ENCODE results near the gene DHPS.
"Not testable (repeated sequence)": the region's sequence is repeated elsewhere in the genome, so short reads cannot be mapped to it uniquely, and the experiment has no call there.

The DHPS gene

DNA sequence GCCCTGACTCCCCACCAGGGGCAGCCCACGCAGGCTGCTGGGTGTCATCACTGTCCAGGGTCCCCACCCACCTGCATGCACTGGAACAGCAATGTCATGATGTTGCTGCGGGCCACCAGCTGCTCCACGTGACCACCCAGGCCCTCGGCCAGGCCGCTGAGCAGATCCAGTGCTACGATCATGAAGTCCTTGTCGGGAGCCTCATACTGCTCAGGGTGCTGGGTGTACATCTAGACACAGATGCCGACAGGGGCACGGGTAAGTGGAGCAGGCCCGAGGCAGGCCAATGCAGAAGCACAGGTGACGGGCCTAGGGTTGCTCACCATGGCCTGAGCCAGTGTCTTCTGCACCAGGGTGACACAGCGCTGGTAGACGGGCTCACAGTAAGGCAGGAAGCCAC is 23.5 kb upstream of the DHPS start:
- no peak for DNase-seq

DNA sequence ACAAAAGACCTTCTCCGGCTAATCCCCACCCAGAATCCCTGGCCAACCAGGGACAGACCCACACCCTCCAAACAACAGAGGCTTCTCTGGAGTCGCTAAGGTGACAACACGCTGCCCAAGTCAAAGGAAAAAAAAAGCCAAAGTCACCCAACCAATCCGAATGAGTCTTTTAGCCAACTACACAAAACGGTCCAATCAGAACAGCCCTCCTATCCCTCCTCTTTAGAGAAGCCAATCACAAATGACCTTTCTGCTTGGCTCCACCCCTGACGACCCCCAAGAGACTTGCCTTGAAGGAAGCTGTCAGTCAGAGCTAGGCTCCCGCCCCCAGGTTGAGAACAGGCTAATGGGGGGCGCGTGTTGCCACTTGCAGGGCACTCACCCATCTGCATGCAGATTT is 21.4 kb upstream of the DHPS start:
- DNase-seq = no peak

DNA sequence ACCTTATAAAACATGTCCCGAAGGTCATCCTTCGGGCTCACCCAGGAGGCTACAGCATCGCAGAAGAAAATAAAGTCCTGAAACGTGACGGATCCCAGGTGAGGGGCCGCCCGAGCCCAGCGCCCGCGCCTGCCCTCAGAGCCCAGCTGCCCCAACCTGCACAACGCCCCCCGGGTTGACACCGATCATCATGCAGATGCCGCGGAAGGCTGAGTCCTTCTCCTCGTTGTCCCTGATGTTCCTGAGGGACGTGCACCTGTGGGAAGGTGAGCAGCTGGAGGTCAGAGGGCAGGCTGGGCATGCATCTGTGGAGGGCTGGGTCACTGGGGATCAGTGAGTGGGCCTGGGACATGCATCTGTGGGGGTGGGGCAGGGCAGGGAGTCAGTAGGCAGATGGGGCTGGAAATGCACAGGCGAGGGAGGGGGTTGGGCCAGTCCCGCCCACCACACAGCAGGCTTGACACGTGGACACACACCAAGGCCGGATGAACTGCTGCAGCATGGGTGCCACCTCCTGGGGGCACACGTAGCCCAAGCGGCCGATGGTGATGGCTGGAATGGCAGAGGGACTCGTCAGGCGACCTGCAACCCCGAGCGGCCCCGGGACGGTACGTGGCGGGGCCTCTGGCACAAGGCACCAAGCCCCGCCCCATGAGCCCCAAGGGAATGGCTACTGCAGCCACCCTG is 20.1 kb upstream of the DHPS start:
- no peak for DNase-seq

DNA sequence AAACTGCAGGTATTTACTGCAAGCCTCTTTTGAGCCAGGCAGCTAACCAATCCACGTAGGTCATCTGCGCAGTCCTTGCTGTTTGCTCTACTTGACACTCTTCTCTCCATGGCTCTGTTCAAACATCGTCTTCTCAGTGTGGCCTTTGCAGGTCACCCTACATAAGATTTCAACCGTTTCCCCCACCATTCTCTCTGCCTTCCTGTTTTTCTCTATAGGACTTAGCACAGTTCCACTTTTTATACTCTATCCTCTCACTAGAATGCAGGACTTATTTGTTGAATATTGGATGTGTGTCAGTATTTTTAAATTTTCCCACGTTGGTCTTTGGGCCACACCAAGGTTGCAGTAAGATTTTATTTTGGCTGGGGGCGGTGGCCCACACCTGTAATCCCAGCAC is 16.5 kb upstream of the DHPS start:
- DNase-seq = no peak

DNA sequence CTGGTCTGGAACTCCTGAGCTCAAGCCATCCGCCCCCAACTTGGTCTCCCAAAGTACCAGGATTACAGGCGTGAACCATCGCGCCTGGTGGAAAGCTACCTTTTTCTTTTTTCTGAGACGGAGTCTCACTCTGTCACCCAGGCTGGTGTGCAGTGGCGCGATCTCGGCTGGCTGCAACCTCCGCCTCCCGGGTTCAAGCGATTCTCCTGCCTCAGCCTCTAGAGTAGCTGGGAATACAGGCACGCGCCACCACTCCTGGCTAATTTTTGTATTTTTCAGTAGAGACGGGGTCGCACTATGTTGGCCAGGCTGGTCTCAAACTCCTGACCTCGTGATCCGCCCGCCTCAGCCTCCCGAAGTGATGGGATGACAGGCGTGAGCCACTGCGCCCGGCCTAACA is 15.7 kb upstream of the DHPS start:
- not testable (repeated sequence) for DNase-seq

DNA sequence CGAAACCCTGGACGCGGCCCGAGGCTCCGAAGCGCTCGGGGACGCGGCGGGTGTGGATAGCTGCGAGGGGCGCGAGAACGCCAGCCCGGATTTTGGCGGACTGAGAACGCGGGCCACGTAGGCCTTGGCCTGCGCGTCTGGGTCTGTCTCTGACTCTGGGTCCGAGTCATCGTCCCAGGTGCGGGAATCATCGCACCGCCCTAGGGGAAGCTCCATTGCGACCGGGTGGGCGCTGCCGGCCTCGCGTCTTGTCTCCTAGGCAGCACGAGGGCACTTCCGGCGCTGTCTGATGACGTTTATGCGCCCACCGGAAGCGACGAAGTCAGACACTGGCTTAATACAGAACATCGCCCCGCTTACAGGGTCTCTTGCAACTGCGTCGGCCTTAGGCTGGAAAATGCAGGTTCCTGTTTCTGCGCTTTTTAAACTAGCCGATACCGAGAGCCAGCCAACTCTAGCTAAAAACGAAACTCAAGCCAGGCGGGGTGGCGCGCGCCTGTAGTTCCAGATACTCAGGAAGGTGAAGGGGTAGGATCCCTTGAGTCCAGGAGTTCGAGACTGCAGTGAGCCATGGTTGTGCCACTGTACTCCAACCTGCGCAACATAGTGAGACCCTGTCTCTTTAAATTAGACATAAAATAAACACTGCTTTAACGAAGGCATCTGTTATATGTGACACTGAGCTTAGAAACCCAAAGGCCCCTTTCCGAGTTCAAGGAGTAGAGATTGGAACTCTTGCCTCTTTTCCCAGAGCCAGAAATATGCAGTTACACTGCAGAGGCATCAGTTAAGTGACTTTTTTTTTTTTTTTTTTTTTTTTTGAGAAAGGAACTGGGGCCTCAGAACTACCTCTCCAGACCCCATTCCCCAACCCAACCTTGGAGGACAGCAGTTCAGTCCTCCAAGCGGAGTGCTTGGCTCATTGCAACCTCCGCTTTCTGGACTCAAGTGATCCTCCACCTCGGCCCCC is 15.0 kb upstream of the DHPS start, which contains the start of gene FBXW9:
TSS of gene FBXW9 (minus strand) at position 266 of the 970 bp plus-strand sequence. CDS start at position 216, 50 bp downstream.
- peak; percentile 46 to 95 (median 89) for DNase-seq

DNA sequence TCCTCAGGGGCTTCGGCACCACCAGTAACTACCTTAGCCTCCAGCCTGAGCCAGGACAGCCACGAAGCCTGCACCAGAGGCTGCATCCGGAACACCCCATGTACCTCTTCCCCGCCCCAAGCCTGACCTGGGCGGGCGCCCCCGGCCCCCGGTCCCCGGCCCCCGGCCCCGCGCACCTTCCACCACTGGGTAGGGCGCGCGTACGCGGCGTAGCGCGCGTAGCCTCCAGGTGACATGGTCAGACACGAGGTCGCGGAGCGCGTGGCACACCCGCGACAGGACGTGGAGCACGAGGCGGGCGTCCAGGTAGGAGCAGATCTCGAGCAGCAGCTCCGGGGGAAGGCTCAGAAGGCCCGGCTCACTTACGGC is 14.3 kb upstream of the DHPS start:
- no peak for DNase-seq

DNA sequence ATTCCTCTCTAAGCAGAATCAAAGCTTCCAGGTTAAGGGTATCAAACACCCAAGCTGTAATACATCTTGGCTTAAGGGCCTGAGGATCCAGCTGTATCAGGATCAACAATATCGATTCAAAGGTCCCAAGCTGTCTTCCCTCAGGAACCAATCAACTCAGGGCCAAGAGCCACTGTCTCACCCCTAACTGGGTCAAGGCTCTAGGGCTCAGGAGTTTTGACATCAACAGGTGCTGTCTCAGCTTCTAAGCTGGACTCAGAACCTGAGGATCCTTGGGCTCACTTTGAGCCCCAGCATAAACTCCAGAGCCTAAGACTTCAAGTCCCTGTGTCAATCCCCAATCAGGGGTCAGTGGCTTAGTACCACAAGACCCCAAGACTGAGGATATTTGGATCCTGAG is 13.8 kb upstream of the DHPS start:
- no peak for DNase-seq

DNA sequence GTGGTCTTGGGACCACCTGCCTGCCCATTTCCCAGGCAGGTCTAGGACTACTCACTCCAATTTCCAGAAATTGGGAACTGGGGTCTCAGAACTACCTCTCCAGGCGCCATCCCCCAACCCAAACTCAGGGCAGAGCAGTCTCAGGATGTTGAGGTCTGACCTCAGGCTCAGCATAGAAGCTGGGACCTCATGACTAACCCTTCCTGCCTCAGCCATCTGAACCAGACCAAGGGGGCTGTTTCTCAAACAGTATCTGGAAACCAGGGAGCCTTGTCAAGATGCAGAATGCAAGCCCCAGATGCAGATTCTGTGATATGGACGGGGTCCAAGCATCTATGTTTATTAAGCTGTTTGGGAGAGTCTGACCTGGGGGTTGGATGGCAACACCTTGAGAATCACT is 13.4 kb upstream of the DHPS start:
- DNase-seq = no peak

DNA sequence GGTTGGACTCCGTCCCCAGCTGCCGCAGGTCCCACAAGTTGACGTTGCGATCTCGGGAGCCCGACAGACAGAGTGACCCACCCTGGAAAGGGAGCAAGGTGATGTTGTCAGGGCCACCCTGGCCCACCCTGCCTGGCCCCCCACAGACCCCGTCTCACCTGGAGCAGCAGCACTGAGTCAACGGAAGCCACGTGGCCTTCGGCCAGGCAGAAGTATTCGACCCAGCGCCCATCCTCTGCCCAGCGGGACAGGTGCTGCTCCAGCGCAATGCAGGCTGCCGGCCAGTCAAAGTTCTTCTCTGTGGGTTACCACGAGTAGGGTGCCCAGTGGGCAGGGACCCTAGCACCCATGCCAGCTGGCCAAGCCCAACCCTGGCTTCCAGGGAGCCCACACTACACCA is 13.0 kb upstream of the DHPS start:
- DNase-seq = no peak

DNA sequence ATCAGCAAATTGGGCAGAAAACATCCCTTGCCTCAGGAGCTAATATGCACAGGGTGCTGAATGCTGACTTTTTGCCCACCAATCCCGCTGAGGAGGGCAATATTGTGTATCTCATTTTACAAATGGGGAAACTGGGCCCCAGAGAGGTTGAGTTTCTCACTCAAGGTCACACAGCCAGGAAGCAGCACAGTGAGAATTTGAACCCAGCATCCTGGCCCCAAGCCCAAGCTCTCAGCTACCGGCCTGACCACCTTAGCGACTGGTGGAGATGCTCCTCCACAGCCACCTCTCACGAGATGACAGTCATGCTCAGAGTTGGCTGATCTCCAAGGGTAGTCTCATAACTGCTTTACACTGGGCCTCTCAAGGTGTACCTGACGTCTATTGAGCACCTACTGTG is 11.3 kb upstream of the DHPS start:
- no peak for DNase-seq

DNA sequence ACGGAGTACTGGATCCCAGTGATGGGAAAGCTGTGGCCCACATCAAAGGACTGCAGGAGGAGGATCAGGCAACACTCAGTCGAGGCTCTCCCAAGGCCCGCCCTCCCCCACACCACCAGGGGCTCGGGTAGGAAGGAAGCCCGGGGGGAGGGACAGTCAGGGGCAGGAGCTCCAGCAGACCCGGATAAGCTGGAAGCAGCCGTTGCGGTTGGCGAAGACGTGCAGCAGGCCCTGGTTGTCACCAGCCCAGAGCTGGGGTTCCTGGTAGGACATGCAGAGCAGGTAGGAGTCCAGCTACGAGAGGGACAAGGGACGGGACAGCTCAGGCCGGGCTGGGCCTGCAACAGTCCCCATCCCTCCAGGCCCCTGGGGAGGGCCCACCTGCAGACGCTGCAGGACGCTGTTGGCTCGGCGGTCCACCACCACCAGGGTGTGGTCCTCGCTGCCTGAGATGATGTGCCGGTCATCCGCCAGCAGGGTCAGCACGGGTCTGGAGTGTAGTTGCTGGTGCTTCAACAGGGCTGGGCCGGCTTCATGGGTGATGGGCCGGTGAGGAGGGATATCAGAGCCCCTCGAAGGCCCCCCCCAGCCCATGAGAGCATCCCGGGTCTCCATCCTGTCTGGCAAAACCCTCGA is 8.0 kb upstream of the DHPS start:
- DNase-seq = no peak

DNA sequence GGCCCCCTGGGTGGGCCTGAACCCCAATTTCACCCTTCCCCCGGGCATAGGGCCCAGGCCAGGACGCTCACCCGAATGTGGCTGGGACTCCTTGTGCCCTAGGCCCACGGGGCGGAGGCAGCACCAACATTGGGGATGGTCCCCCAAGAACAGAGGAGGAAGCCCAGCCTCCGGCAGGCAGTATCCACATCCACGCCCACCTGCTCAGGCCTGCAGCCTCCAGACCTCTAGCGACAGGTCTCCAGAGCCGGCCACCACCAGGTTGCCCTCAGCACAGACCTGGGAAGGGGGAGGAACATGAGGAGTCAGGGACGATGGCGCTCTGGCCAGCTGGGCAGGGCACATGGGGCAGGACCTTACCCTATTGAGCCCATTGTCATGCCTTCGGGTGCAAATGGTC is 7.3 kb upstream of the DHPS start:
- DNase-seq = no peak

DNA sequence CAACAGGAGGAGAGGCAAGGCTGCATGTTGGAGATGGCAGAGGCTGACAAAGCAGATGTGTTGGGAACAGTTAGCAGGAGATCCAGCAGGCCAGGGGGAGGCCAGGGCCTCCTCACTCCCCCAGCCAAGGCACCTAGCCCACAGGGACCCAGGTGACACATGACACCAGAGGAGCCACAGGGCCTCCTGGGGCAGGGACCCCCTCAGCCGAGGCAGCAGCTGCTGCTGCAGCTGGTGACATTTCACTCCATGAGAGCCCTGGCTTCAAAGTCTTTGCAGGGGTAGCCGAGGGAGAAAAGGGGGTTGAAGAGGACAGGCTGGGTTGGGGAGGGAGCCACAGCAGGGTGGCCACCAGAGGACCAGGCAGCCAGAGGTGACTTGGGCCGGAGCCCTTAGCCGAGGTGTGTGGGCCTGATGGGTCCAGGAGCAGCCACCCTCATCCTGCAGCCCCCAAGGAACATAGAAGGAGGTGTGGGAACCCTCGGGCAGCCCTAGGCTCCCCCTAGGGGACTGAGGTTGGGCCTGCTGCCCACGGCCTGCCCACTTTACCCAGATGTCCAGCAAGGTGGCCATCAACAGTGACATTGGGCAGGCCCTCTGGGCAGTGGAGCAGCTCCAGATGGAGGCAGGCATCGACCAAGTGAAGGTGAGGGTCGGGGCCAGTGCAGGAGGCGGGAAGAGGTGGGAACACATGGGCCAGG is 6.0 kb upstream of the DHPS start, which contains the start of gene GNG14:
TSS of gene GNG14 (plus strand) at position 503 of the 701 bp plus-strand sequence. CDS start at position 554, 51 bp downstream.
- DNase-seq = no peak

DNA sequence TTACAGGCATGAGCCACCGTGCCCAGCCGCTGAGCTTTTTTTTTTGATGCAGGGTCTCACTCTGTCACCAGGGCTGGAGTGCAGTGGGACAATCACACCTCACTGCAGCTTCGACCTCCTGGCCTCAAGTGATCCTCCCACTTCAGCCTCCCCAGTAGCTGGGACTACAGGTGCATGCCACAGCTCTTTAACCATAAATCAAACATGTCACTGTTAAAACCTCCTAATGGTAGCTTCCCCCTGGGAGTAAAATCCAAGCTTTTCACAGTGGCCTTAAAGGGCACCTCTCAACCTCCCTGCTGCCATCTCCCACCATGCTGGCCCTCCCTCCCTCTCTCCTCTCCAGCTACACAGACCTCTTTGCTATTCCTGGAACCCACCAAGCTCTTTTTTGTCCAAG is 4.2 kb upstream of the DHPS start:
- no peak for DNase-seq

DNA sequence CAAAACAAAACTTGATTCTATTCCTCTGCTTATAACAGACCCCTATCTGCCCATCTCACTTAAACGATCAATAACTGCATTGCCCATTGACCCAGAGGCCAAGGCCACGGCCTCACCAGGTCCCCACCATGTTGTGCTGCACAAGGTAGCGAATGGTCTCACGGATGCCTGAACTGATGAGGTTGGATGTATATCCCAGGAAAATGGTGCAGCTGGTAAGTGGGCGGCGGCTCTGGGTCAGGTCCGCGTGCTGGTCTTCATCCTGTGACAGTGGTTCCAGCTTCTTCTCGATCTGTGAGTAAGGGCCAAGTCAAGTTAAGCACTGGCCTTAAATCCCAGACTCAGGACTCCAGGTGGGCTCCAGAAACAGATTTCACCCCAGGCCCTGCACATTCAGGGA is 1.6 kb downstream of the DHPS start:
- no peak for DNase-seq

DNA sequence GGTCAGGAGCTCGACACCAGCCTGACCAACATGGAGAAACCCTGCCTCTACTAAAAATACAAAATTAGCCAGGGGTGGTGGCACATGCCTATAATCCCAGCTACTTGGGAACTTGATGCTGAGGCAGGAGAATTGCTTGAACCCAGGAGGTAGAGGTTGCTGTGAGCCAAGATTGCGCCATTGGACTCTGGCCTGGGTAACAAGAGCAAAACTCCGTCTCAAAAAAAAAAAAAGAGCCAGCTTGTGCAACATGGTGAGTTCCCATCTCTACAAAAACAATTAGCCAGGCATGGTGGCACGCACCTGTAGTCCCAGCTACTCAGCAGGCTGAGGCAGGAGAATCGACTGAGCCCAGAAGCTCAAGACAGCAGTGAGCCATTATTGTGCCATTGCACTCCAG is 3.6 kb downstream of the DHPS start:
- DNase-seq = not testable (repeated sequence)

DNA sequence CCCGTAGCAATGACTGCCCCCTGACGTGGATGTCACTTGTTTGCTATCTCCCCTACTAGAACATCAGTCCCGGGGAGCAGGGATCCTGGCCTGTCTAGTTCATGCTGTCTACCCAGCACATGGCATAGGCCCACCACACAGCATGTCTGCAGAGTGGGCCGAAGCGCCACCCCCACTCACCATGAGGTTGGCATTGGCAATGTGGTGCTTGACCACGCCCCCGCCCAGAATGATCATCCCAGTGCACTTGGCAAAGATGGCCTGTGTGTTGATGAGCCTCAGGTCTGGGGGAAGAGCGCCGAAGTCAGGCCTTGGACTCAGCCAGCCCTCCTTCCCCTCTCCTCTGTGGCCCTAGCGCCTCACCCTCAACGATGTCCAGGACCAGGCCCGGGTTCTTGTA is 4.8 kb downstream of the DHPS start:
- no peak for DNase-seq

DNA sequence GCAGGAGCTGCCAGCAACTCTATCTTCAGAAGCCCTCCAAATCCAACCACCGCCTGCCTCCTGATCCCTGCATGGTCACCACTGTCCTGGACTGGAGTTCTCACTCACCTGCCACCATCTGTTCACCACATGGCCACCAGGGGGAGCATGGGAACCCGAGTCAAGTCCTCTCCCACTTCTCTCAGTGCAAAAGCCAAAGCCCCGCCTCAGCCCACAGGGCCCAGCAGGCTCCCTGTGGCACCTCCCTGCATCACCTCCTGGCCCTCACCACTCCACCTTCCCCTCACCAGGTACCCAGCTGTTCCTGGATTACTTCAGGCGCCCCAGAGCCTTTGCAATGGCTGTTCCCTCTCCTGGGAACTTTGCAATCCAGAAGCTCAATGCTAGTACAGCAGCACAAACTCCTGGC is 5.3 kb downstream of the DHPS start:
- peak in 12 of 14 donors; percentile 8 to 70 (median 26) for DNase-seq

DNA sequence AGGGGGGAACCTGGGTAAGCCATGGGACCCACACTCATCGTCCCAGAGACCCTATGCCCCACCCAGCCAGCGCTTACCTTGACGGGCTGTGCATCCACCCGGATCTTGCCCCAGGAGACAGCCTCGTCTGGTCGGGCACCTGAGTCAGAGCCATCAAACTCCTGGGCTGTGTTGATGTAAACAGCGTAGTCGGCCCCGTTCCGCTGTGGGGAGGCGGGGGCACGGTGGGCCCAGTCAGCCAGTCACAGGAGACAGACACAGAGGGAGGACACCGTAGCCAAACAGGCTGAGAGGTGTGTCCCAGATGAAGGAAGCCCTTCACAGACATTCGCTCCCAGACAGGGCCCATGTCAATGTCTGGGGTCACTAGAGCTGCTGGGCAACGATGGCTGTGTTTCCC is 5.7 kb downstream of the DHPS start:
- DNase-seq = no peak

DNA sequence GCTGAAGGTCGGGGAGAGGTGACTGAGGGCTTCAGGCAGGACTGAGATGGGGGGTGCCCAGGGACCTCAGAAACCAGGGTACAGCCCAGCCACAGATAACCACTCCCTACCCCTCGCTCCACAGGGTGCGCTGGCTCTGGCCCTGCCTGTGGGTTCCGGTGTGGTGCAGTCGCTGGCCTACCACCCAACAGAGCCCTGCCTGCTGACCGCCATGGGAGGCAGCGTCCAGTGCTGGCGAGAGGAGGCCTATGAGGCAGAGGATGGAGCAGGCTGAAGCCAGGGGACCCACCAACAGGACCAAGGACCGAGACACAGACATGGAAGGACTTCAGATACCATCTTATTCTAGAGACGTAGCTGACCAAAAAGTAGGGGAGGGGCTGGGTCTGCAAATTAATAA is 6.3 kb downstream of the DHPS start:
- no peak for DNase-seq

DNA sequence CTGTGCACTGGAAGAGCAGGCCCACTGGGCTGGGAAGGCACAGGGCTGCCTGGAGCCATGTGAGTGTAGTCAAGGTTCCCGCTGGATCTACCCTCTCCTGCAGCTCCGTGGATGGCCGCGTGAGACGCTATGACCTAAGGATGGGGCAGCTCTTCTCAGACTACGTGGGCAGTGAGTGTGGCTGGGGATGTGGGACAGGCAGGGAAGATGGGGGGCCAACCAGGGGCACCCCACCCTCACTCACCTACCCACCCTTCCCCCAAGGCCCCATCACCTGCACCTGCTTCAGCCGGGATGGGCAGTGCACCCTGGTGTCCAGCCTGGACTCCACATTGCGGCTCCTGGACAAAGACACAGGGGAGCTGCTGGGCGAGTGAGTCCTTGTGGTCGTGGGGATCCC is 8.9 kb downstream of the DHPS start:
- no peak for DNase-seq

All from C1 segment of cervical spinal cord (tissue), 14 donors.